Neuron (in vitro differentiated cells): ENCODE results near the gene SLBP.
A peak's percentile ranks its signal among the peaks of the same experiment; 100 is the strongest.

Experiments
- H2AFZ ChIP-seq: one replicate; pipeline ENCODE4 v1.6.1; 2013; ENCODE audit warnings: low read depth, mild to moderate bottlenecking, inconsistent platforms, low read length, moderate library complexity
- H3K27me3 ChIP-seq: one replicate; pipeline ENCODE4 v1.6.1; 2013; ENCODE audit warnings: low read length; ENCODE audit not compliant: insufficient read depth
- H3K36me3 ChIP-seq: one replicate; pipeline ENCODE4 v1.6.1; 2013; ENCODE audit warnings: low read length; ENCODE audit not compliant: insufficient read depth
- H3K4me1 ChIP-seq: one replicate; pipeline ENCODE4 v1.6.1; 2013; ENCODE audit warnings: low read length; ENCODE audit not compliant: insufficient read depth
- H3K4me3 ChIP-seq: 2 replicates; pipeline ENCODE4 v1.5.1; 2013; ENCODE audit warnings: mild to moderate bottlenecking, low read length, moderate library complexity
- H3K9me3 ChIP-seq: one replicate; pipeline ENCODE4 v1.6.1; 2013; ENCODE audit warnings: low read length

SLBP gene

DNA sequence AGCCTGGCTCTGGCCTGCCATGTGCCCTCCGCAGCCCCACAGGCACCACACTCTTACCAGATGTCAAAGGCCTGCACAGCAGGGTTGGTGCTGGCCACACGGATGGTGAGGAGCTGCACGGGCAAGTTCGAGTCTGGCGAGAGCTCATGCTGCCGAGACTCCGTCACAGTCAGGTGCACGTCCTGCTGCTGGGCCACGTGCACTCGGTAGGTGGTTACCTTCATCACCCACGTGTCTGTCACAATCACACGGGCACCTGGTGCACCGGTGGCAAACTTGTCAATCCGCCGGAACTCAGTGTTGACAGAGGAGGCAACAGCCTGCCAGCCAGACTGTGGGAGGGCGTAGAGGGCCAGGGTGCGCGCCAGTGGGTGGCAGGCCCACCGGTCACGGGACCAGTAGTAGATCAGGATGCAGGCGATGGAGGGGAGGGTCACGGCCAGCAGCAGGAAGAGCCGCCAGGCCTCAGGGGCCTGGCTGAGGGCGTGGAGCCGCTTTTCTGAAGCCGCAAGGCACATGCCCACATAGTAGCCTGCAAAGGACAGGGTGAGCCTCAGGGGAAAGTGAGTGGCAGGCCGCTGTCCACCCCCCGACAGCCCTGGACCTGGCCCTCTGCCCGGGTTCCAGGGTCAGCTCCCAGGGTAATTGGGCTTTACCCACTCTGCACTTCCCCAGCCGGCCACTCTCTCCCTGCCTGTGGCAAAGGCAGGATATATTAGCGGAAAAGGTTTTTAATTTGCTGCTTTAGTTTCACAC, 6.2 kb upstream of the SLBP start:
- Histone ChIP-seq H3K9me3 (no peaks in the 10 kb centered on the region), H3K4me3 (no peak overlapping the region), H3K36me3 (peaks cover 24% of the 10 kb centered on the region), H3K4me1 (peaks cover 50% of the 10 kb centered on the region), H2AFZ (no peak overlapping the region), H3K27me3 (no peaks in the 10 kb centered on the region)

DNA sequence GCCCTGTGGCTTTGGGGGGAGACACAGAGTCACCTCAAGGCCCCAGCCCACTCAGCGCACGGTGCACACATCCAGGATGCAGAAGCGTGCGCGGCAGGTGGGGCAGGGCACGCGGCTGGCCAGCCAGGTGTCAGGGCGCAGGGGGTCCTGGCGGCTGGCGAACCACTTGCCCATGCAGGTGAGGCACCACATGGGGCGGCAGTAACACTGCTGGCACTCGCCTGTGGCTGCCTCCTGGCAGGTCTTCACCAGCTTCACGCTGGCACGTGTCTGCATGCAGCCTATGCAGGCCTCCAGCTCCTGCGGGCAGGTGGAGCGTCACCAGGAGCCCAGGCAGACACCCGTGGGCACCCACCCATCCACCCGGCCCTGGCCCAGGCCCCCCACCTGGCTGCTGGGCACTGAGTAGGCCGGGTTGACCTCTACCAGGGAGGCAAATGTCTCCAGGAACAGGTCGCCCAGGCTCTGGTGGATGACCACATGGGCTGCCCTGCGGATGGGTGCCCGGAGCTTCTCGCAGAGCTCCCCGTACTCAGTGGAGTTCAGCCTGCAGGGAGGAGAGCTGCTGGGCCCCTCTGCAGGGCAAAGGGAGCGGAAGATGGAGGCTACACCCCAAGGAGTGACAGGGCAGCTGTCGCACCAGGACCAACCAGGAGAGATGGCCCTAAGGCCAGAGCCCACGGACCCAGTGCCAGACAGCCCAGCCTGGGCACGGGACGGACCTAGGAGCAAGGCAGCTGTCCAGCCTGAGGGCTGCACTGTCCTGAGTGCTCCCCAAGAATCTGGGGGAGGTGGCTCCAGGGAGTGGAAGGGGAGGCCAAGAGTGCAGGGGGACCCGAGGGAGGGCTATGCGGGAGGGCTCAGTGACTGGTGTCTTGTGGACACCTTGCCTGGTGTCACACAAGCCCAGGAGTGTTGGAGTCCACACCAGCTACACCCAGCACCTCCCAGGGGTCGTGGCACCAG, 5.3 kb upstream of the SLBP start:
- peaks cover 21% of the 10 kb centered on the region for H3K36me3 ChIP-seq
- no peaks in the 10 kb centered on the region for H3K9me3 ChIP-seq
- H3K4me1 ChIP-seq, result peaks cover 47% of the 10 kb centered on the region
- H2AFZ ChIP-seq, result no peak overlapping the region
- H3K27me3 ChIP-seq, result no peaks in the 10 kb centered on the region
- no peak overlapping the region for H3K4me3 ChIP-seq

DNA sequence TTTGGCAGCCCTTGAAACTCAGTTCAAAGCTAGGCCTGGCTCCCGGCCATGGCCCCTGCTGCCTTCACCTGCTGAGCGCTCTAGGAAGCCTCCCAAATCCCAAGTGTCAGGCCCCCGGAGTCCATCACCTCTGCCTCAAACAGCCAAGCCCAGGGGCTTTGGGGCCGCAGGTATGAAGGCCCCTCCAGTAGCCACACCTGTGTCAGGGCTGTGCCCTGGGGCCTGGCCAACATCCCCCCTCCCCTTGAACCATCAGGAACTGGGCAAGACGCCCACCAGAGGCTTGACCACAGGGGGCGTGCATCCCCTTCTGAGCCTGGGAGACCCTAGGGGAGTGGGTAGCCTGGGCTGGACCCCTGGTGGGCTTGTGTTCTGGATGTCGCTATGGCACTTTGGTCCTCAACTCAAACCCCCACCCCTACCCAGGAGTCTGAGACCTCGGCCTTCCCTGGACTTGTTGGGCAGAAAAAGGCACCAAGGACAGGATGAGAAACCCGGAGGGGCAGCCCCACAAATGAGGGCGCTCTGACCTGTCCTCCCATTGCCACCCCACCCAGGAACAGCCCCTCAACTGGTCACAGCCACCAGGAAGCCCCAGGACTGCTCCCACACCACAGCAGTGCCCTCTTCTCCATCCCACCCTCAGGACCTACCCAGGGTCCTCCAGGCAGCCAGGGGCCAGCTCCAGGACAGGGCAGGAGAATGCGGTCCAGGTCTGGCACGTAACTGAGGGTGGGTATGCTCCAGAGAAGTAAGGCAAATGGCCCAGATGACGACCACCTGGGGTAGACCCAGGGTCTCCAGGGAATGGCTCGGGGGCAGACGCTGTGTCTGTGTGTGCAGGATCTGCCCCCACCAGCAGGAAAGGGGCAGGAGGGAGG, 4.2 kb upstream of the SLBP start:
- no peak overlapping the region for H2AFZ ChIP-seq
- H3K9me3 ChIP-seq, result no peaks in the 10 kb centered on the region
- H3K4me3 ChIP-seq, result no peak overlapping the region
- peaks cover 21% of the 10 kb centered on the region for H3K36me3 ChIP-seq
- no peaks in the 10 kb centered on the region for H3K27me3 ChIP-seq
- H3K4me1 ChIP-seq, result peaks cover 41% of the 10 kb centered on the region

DNA sequence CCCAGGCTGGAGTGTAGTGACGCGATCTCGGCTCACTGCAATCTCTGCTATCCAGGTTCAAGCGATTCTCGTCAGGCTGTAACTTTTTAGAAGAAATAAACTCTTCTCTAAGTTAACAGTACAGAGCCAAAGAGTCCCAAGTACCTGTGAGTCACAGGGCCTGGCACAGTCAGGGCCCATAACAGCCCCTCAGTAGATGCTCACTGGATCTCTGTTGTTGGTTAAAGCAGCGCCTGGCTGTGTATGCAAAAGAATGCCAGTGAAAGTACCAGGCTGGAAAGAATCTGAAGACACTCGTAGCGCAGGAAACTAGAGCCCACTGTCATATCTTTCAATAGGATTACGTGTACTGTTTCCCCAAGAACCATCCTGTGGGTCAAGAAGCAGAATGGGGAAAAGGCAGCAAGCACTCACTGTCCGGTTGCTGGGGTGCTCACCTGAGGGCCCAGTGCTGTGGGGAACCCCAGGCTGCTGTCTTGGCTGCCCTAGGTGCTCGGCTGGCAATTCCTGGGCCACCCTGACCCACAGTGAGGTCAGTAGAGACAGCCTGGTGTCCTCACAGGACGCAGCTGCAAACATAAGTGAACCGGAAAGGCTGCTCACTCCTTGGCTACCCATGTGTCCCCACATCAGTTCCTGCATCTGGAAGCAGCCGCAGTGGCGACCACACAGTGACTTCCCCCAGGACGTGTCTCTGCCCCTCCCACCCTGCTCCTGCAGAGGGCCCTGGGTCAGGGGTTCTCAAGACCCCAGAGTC, 3.1 kb upstream of the SLBP start:
- H3K4me3 ChIP-seq, result no peak overlapping the region
- H3K4me1 ChIP-seq, result peaks cover 46% of the 10 kb centered on the region
- H3K36me3 ChIP-seq, result peaks cover 22% of the 10 kb centered on the region
- H3K9me3 ChIP-seq, result no peaks in the 10 kb centered on the region
- no peak overlapping the region for H2AFZ ChIP-seq
- H3K27me3 ChIP-seq, result no peaks in the 10 kb centered on the region

DNA sequence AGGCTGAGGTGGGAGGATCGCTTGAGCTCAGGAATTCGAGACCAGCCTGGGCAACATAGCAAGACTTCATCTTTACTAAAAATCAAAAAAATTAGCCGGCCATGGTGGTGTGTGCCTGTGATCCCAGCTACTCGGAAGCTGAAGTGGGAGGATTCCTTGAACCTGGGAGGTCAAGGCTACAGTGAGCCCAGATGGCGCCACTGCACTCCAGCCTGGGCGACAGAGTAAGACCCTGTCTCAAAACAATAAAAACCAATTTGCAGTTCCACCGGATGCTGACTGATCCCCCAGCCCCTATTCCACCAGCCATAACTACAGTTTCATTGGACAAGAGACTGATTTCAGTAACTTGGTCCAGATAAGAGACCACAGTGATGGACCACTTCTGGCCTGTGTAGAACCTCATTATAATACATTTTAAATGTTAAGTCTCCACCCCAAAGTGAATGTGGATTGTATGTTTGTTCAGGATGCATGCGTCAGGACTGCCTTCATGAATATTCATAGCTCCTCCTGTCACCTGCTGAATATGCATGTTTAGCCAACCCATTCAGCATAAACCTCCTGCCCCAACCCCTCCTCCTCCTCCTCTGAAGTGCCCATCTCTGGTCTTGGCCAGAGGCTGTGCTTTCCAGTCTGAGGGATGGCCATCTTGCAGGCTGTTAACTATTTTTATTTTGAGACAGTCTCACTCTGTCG, 2.3 kb upstream of the SLBP start:
- H2AFZ ChIP-seq, result no peak overlapping the region
- H3K4me1 ChIP-seq, result peaks cover 39% of the 10 kb centered on the region
- H3K36me3 ChIP-seq, result peaks cover 28% of the 10 kb centered on the region
- H3K27me3 ChIP-seq, result no peaks in the 10 kb centered on the region
- H3K4me3 ChIP-seq, result no peak overlapping the region
- no peaks in the 10 kb centered on the region for H3K9me3 ChIP-seq

DNA sequence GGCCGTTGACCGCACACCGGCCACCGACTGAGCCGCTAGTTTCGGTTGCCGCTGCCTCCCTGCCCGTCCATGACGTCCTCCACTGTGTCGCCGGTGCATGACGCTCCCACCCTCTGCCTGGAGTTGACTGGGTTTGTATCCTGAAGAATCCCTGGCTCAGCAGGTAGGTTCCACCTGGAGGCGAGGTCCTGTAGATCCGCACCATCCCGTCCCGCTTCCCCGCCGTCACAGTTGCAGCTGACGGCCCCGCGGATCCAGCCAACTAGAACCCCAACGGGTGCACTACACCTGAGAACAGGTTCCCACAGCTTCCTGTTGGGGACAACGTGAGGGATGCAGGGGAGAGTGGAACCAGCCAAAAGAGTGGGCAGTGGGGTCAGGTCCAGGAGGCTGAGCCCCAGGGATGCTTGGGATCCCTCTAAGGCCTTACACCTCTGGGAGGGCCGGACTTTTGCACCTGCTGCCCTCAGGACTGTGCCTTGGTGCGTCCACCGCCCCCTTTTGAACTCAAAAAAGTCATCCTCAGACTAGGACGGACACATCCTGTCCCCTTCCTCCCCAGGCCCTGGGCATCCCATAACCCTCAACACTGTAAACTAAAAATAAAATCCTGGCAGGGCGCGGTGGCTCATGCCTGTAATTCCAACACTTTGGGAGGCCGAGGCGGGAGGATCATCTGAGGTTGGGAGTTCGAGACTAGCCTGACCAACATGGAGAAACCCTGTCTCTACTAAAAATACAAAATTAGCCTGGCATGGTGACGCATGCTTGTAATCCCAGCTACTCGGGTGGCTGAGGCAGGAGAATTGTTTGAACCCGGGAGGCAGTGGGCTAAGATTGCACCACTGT, 1.1 kb upstream of the SLBP start:
- Histone ChIP-seq H3K4me3 (peak overlapping the region; percentile 100), H3K9me3 (no peaks in the 10 kb centered on the region), H3K27me3 (no peaks in the 10 kb centered on the region), H3K4me1 (peaks cover 38% of the 10 kb centered on the region), H3K36me3 (peaks cover 29% of the 10 kb centered on the region), H2AFZ (peak overlapping the region; percentile 98)

DNA sequence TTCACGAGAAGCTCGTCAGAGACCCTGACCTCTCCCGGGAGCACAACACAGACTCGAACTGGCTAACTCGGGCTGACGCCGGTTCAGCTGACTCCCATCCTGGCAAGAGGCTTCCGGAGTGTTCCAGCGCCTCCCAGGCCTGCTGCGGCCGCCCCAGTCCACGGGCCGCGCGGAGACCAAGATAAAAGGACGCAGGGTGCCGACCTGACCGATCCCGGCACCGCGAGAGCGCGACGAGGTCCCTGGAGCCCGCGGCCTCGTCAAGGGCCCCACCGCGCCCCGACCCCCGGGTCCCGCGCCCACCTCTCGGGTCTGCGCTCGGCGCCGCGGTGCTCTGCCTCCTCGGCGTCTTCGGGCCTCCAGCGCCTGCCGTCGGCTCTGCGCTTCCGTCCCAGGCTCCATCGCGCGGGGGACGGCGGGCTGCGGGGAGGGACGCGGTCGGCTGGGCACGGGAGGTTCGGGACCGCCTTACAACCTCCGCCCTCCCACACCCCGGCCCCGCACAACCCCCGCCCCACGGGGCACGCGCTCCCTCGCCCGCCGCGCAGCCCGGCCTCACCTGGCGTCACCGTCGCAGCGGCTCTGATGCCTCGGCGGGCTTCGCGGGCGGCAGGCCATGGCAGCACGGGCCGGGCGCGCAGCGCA, 426 bp downstream of the SLBP start:
- peaks cover 19% of the 10 kb centered on the region for H3K36me3 ChIP-seq
- peaks cover 1% of the 10 kb centered on the region for H3K9me3 ChIP-seq
- H3K27me3 ChIP-seq, result no peaks in the 10 kb centered on the region
- peak overlapping the region; percentile 98 for H2AFZ ChIP-seq
- H3K4me3 ChIP-seq, result peak overlapping the region; percentile 100
- H3K4me1 ChIP-seq, result peaks cover 38% of the 10 kb centered on the region

DNA sequence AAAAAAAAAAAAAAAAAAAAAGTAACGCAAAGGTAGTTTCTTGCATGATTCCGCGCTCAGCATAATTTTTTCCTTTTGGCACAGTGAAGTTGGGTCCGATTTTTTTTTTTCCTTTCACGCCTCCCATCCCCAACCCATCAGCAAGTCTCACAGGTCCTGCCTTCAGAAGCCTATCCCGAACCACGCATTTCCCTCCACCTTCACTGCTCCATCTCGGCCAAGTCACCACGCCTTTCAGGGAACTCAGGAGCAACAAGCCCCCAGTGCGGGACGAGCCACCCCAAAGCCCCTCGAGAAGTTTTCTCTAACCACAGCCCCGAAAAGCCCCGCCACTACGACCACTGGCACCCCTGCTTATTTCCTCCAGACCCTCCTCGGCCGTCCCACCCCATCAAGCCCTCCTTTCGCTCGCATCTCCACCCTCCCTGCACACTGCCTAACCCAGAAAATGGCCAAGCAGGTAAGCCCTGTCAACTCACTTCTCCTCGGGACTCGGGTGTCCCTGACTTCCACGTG, 1.0 kb downstream of the SLBP start:
- Histone ChIP-seq H3K4me1 (peaks cover 38% of the 10 kb centered on the region), H3K4me3 (peak overlapping the region; percentile 100), H3K27me3 (no peaks in the 10 kb centered on the region), H3K9me3 (peaks cover 1% of the 10 kb centered on the region), H3K36me3 (peaks cover 20% of the 10 kb centered on the region), H2AFZ (no peak overlapping the region)

DNA sequence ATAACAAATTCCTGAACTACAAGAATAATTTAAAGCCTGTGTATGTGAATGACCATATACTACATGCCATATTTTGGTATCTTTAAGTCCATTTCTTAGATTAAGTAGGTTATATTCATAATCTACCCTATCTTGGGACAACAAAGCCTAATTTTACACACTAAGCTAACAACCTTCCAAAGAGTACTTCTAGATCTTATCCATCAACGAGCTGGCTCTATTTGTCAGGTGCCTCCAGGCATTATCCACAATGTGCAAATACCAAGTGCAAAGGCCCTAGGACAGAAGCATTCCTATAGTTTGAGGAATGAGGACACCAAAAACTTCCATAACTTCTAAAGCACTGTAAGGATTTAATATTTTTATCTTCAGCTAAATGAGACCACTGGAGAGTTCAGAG, 3.5 kb downstream of the SLBP start:
- Histone ChIP-seq H3K27me3 (no peaks in the 10 kb centered on the region), H3K4me3 (no peak overlapping the region), H3K4me1 (peaks cover 16% of the 10 kb centered on the region), H3K9me3 (peaks cover 1% of the 10 kb centered on the region), H3K36me3 (peaks cover 43% of the 10 kb centered on the region), H2AFZ (no peak overlapping the region)

DNA sequence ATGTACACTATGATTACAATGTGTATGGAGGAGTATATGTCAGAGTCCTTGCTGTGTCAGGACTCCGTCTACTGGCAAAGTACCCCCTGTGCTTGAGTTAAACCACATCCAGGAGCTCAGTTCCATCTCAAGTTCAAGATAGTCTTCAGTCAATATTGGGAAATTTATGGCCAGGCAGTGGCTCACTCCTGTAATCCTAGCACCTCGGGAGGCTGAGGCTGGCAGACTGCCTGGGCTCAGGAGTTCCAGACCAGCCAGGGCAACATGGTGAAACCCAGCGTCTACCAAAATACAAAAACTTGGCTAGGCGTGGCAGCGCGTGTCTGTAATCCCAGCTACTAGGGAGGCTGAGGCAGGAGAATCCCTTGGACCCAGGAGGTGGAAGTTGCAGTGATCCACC, 5.8 kb downstream of the SLBP start:
- peaks cover 1% of the 10 kb centered on the region for H3K9me3 ChIP-seq
- no peak overlapping the region for H2AFZ ChIP-seq
- H3K4me3 ChIP-seq, result no peak overlapping the region
- no peaks in the 10 kb centered on the region for H3K27me3 ChIP-seq
- H3K4me1 ChIP-seq, result peaks cover 7% of the 10 kb centered on the region
- H3K36me3 ChIP-seq, result peaks cover 62% of the 10 kb centered on the region

DNA sequence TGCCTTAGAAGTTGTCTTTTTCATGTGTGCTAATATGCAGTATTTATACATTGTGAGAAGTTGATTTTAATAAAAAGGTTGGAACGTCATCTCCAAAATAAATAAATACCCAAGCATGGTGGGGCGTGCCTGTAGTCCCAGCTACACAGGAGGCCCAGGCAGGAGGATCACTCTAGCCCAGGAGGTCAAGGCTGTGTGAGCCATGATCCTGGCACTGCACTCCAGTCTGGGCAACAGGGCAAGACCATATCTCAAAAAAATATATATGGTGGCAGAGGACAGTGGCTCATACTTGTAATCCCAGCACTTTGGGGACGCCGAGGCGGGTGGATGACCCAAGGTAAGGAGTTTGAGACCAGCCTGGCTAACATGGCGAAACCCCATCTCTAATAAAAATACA, 6.4 kb downstream of the SLBP start:
- H3K9me3 ChIP-seq, result peaks cover 1% of the 10 kb centered on the region
- peaks cover 1% of the 10 kb centered on the region for H3K4me1 ChIP-seq
- no peaks in the 10 kb centered on the region for H3K27me3 ChIP-seq
- peaks cover 68% of the 10 kb centered on the region for H3K36me3 ChIP-seq
- H3K4me3 ChIP-seq, result no peak overlapping the region
- no peak overlapping the region for H2AFZ ChIP-seq
